ENCODE measurements around the gene CST8. TPM values are rescaled to one million over a fixed set of nuclear protein-coding genes. Genes with fewer than 3 reads are reported as not detected.

Gene CST8
- polyA plus RNA-seq, 1 donor (not counting 4 experiments of a cell fraction or from before 2014, with no cell fraction given), result not detected

GRCh38 chr20:23520185-23520584, 29.3 kb downstream of the CST8 start:
- TF ChIP-seq CTCF (optimal IDR thresholded peaks at IDR 0.05 in 1 of 3, IDR thresholded peaks at IDR 0.05 in 1 of 3, conservative IDR thresholded peaks at IDR 0.05 in 1 of 3; ENCODE audit: extremely low read depth in 1 of 3, insufficient read depth in 2 of 3, low read length in 3 of 3) (no peak), EZH2 (IDR thresholded peaks at IDR 0.05; ENCODE audit: low read length) (no peak)
- no peak for FAIRE-seq

GRCh38 chr20:23524146-23524545, 33.2 kb downstream of the CST8 start:
- no peak for DNase-seq (ENCODE audit: low read depth, low spot score)

More at GRCh38 chr20:23520185-23520584, 29.3 kb downstream of the CST8 start:
- Histone ChIP-seq H3K36me3 (ENCODE audit: control insufficient read depth in 2 of 2, extremely low read depth in 1 of 2, insufficient read depth in 2 of 2, low read length in 2 of 2) (no peaks in the 10 kb centered on the region), H3K79me2 (ENCODE audit: control insufficient read depth, insufficient read depth, low read length) (no peaks in the 10 kb centered on the region), H3K9me3 (ENCODE audit: control insufficient read depth, low read depth, low read length) (no peaks in the 10 kb centered on the region), H3K27me3 (ENCODE audit: control insufficient read depth, extremely low read depth, insufficient read depth, low read length) (no peaks in the 10 kb centered on the region), H3K4me2 (ENCODE audit: control insufficient read depth, extremely low read depth, insufficient read depth, low read depth, low read length) (no peak overlapping the region), H3K27ac (ENCODE audit: control insufficient read depth, insufficient read depth, low read length) (no peak overlapping the region), H2AFZ (ENCODE audit: control insufficient read depth, low read length) (no peak overlapping the region), H3K4me1 (ENCODE audit: control insufficient read depth, extremely low read depth, insufficient read depth, low read length) (no peaks in the 10 kb centered on the region), H3K9ac (ENCODE audit: control insufficient read depth, extremely low read depth, insufficient read depth, low read length) (no peak overlapping the region), H4K20me1 (ENCODE audit: control insufficient read depth, extremely low read depth, insufficient read depth, low read length) (no peaks in the 10 kb centered on the region), H3K4me3 (ENCODE audit: control insufficient read depth in 2 of 3, extremely low read depth in 1 of 3, insufficient read depth in 2 of 3, low read depth in 1 of 3, low read length in 3 of 3) (no peak overlapping the region), H3K9me1 (ENCODE audit: control insufficient read depth, extremely low read depth, insufficient read depth, low read length) (no peaks in the 10 kb centered on the region)
- DNase-seq (ENCODE audit: low read depth, low spot score), result no peak
- dilution Hi-C loops (cut with MboI; ENCODE audit: extremely low pct_ligation_motif_present, low sequenced_read_pairs), result no loop called here

More at GRCh38 chr20:23524146-23524545, 33.2 kb downstream of the CST8 start:
- H3K27me3 ChIP-seq (ENCODE audit: control insufficient read depth, extremely low read depth, insufficient read depth, low read length), result no peaks in the 10 kb centered on the region
- FAIRE-seq, result no peak
- H4K20me1 ChIP-seq (ENCODE audit: control insufficient read depth, extremely low read depth, insufficient read depth, low read length), result no peaks in the 10 kb centered on the region
- no peak overlapping the region for H2AFZ ChIP-seq (ENCODE audit: control insufficient read depth, low read length)
- no peak overlapping the region for H3K4me2 ChIP-seq (ENCODE audit: control insufficient read depth, extremely low read depth, insufficient read depth, low read depth, low read length)
- dilution Hi-C loops (cut with MboI; ENCODE audit: extremely low pct_ligation_motif_present, low sequenced_read_pairs), result no loop called here
- H3K4me3 ChIP-seq (ENCODE audit: control insufficient read depth in 2 of 3, extremely low read depth in 1 of 3, insufficient read depth in 2 of 3, low read depth in 1 of 3, low read length in 3 of 3), result no peak overlapping the region
- no peaks in the 10 kb centered on the region for H3K36me3 ChIP-seq (ENCODE audit: control insufficient read depth in 2 of 2, extremely low read depth in 1 of 2, insufficient read depth in 2 of 2, low read length in 2 of 2)
- no peaks in the 10 kb centered on the region for H3K9me1 ChIP-seq (ENCODE audit: control insufficient read depth, extremely low read depth, insufficient read depth, low read length)
- no peaks in the 10 kb centered on the region for H3K4me1 ChIP-seq (ENCODE audit: control insufficient read depth, extremely low read depth, insufficient read depth, low read length)
- peaks cover 5% of the 10 kb centered on the region for H3K9me3 ChIP-seq (ENCODE audit: control insufficient read depth, low read depth, low read length)
- TF ChIP-seq EZH2 (IDR thresholded peaks at IDR 0.05; ENCODE audit: low read length) (no peak), CTCF (optimal IDR thresholded peaks at IDR 0.05 in 1 of 3, IDR thresholded peaks at IDR 0.05 in 1 of 3, conservative IDR thresholded peaks at IDR 0.05 in 1 of 3; ENCODE audit: extremely low read depth in 1 of 3, insufficient read depth in 2 of 3, low read length in 3 of 3) (no peak)
- no peak overlapping the region for H3K27ac ChIP-seq (ENCODE audit: control insufficient read depth, insufficient read depth, low read length)
- no peaks in the 10 kb centered on the region for H3K79me2 ChIP-seq (ENCODE audit: control insufficient read depth, insufficient read depth, low read length)
- no peak overlapping the region for H3K9ac ChIP-seq (ENCODE audit: control insufficient read depth, extremely low read depth, insufficient read depth, low read length)

Measured in keratinocyte (primary cell).